GM12878 (cell line): ENCODE measurements around the gene APOE. TPM values are rescaled to one million over a fixed set of nuclear protein-coding genes. Genes with fewer than 3 reads are reported as not detected.

Experiments used
- ATAC-seq: fragments of 200-7000 bp; cut with Tn5 transposase; 3 replicates; pipeline ENCODE4 v1.9.1; 2020; ENCODE audit warnings: mild to moderate bottlenecking, moderate library complexity
- BruUV-seq: library from RNA; stranded (reverse); fragments of 400-500 nt; replicated peaks from 2 replicates; lab custom pipeline; 2021; lab: Mats Ljungman, UMichigan
- CTCF ChIA-PET: fragments of 300-600 bp; sonication (Branson Sonifier 250); formaldehyde crosslinking; extraction: SDS; loops from one replicate; lab custom pipeline; 2021; ENCODE audit warnings: inconsistent platforms; lab: Yijun Ruan, JAX
- POLR2A ChIA-PET: fragments of 350-600 bp; formaldehyde crosslinking; extraction: SDS; loops from one replicate; lab custom pipeline; 2021; ENCODE audit warnings: inconsistent platforms; lab: Charles Lee
- RAD21 ChIA-PET: fragments of 300-600 bp; sonication (Branson Sonifier 250); formaldehyde crosslinking; loops from one replicate; lab custom pipeline; 2023; ENCODE audit warnings: antibody characterized with exemption; ENCODE audit not compliant: unreplicated experiment; lab: Charles Lee
- SMC1A ChIA-PET: fragments of 300-600 bp; sonication (Branson Sonifier 250); formaldehyde crosslinking; loops from one replicate; lab custom pipeline; 2023; ENCODE audit not compliant: unreplicated experiment, uncharacterized antibody; lab: Charles Lee
- DNase-seq: peaks from one replicate; pipeline ENCODE4 v3.0.0-alpha.2; 2011; ENCODE audit warnings: low read depth, low spot score
- FAIRE-seq: peaks from 3 replicates; lab custom pipeline; 2011; peaks lifted over from hg19 to GRCh38; lab: Jason Lieb, UNC
- H2AFZ ChIP-seq: 2 replicates; pipeline ENCODE4 v1.6.0; 2011; ENCODE audit warnings: low read depth, low read length, control low read depth; ENCODE audit not compliant: control insufficient read depth
- H3K27ac ChIP-seq: 2 replicates; pipeline ENCODE4 v1.5.1; 2011; ENCODE audit warnings: control low read depth; ENCODE audit not compliant: control insufficient read depth, insufficient read depth
- H3K27me3 ChIP-seq, 2 experiments: replicated peaks in 1 of 2; 2 replicates each; pipeline versions ENCODE4 v1.6.0 to v1.6.1; 2011; ENCODE audit warnings: low read length in 1 of 2; ENCODE audit not compliant: control insufficient read depth in 2 of 2, insufficient read depth in 2 of 2
- H3K36me3 ChIP-seq, 2 experiments: 2 replicates each; pipeline ENCODE4 v1.5.1; 2011; ENCODE audit warnings: low read length in 1 of 2; ENCODE audit not compliant: control insufficient read depth in 2 of 2, insufficient read depth in 2 of 2
- H3K4me1 ChIP-seq: 2 replicates; pipeline ENCODE4 v1.6.1; 2011; ENCODE audit warnings: mild to moderate bottlenecking, low read length, moderate library complexity, mixed read lengths; ENCODE audit not compliant: control insufficient read depth, insufficient read depth
- H3K4me2 ChIP-seq: 2 replicates; pipeline ENCODE4 v1.6.0; 2011; ENCODE audit warnings: control low read depth; ENCODE audit not compliant: control insufficient read depth, insufficient read depth
- H3K4me3 ChIP-seq: fragments of 200-600 bp; sonication (generic); 2 replicates; pipeline ENCODE4 v1.5.1; 2016
- H3K79me2 ChIP-seq: 2 replicates; pipeline ENCODE4 v1.6.0; 2011; ENCODE audit warnings: low read length; ENCODE audit not compliant: control insufficient read depth, insufficient read depth
- H3K9ac ChIP-seq: 2 replicates; pipeline ENCODE4 v1.8.0; 2011; ENCODE audit warnings: low read length, control low read depth, mixed read lengths; ENCODE audit not compliant: control insufficient read depth, insufficient read depth
- H3K9me3 ChIP-seq: replicated peaks from 3 replicates; pipeline ENCODE4 v1.5.1; 2011; ENCODE audit warnings: mild to moderate bottlenecking, low read length; ENCODE audit not compliant: control insufficient read depth, insufficient read depth
- H4K20me1 ChIP-seq: 2 replicates; pipeline ENCODE4 v1.6.0; 2011; ENCODE audit not compliant: control insufficient read depth, insufficient read depth
- CBFB ChIP-seq: IDR thresholded peaks from 2 replicates; pipeline ENCODE4 v1.6.1; 2016; ENCODE audit warnings: antibody characterized with exemption, low read depth
- CEBPB ChIP-seq, 2 experiments: fragments of 150-350 bp in 1 of 2; IDR thresholded peaks; 2 replicates each; pipeline ENCODE4 v1.6.1; 2012 to 2014; ENCODE audit warnings: low read depth in 2 of 2, low read length in 2 of 2, borderline replicate concordance in 1 of 2, inconsistent platforms in 1 of 2
- EP300 ChIP-seq, 2 experiments: fragments of 150-350 bp in 1 of 2; IDR thresholded peaks; 2 replicates each; pipeline ENCODE4 v1.6.1; 2011 to 2012; ENCODE audit warnings: low read depth in 2 of 2, low read length in 2 of 2, borderline replicate concordance in 1 of 2, improper control_type of control experiment in 1 of 2, inconsistent platforms in 1 of 2; ENCODE audit not compliant: control insufficient read depth in 1 of 2
- HCFC1 ChIP-seq: fragments of 150-350 bp; IDR thresholded peaks from 2 replicates; pipeline ENCODE4 v1.6.1; 2014; ENCODE audit warnings: low read length
- NFIC ChIP-seq: IDR thresholded peaks from 2 replicates; pipeline ENCODE4 v1.6.1; 2012; ENCODE audit warnings: low read depth, mild to moderate bottlenecking, inconsistent platforms, low read length, moderate library complexity
- RCOR1 ChIP-seq: conservative IDR thresholded peaks from 2 replicates; pipeline ENCODE4 v1.6.1; 2012; ENCODE audit warnings: low read depth, low read length, improper control_type of control experiment
- SMAD1 ChIP-seq: fragments of 450-650 bp; IDR thresholded peaks from 2 replicates; pipeline ENCODE4 v1.6.1; 2018; ENCODE audit warnings: mild to moderate bottlenecking, low read depth; ENCODE audit not compliant: partially characterized antibody
- SPI1 ChIP-seq: IDR thresholded peaks from 2 replicates; pipeline ENCODE4 v1.6.1; 2011; ENCODE audit warnings: low read depth, mild to moderate bottlenecking, low read length, moderate library complexity, borderline replicate concordance; ENCODE audit not compliant: insufficient read depth
- TARDBP ChIP-seq: IDR thresholded peaks from 2 replicates; pipeline ENCODE4 v1.6.1; 2016; ENCODE audit warnings: borderline replicate concordance
- ZNF274 ChIP-seq: IDR thresholded peaks from one replicate; pipeline ENCODE4 v1.8.0; 2011; ENCODE audit not compliant: insufficient read length, insufficient read depth
- ZZZ3 ChIP-seq: IDR thresholded peaks from 2 replicates; pipeline ENCODE4 v1.6.1; 2011; ENCODE audit warnings: low read depth; ENCODE audit not compliant: control insufficient read depth, insufficient read length
- WGBS: methylation state at CpG from one replicate; pipeline ENCODE4 v1.1.6; 2016; ENCODE audit warnings: low lambda C conversion rate; ENCODE audit not compliant: insufficient replicate concordance, insufficient coverage; ENCODE audit errors: missing lambda C conversion rate; 5-methylcytosine and 5-hydroxymethylcytosine counted together
- in situ Hi-C: fragments of 300-500 bp; cut with MboI; formaldehyde crosslinking; loops from 9 replicates; pipeline ENCODE4 v1.14.3; 2018; ENCODE audit warnings: mixed read lengths
- intact Hi-C: fragments of 100-400 bp; cut with micrococcal nuclease; formaldehyde crosslinking; loops from one replicate; pipeline ENCODE4 v1.14.2; 2022; ENCODE audit not compliant: unreplicated experiment
- polyA plus RNA-seq, 11 experiments: library from polyadenylated mRNA; depleted of rRNA in 4 of 11; unstranded in 6 of 11; stranded (reverse) in 5 of 11; fragments of >200 nt; fragmentation: Nextera tagmentation in 4 of 11; fragmentation: Illumina TruSeq in 1 of 11; extraction: Ambion mirVana in 4 of 11; extraction: Trizol in 1 of 11; gene quantifications; 1 replicate in 1 of 11; 2 replicates in 10 of 11; pipeline versions ENCODE4 v1.2.1 to v1.2.3, GENCODE V29; 2011 to 2016; ENCODE audit warnings: inconsistent platforms in 2 of 11, missing spikeins in 2 of 11, low read depth in 1 of 11
- total RNA-seq, 4 experiments: library from RNA; depleted of rRNA in 3 of 4; stranded (reverse); fragments of >200 nt in 3 of 4; fragmentation: Illumina TruSeq in 1 of 4; extraction: Trizol in 1 of 4; gene quantifications; 2 replicates each; pipeline versions ENCODE4 v1.2.1 to v1.2.3, GENCODE V29; 2013 to 2021
- TF ChIP-seq, protein P1 (sequence below): IDR thresholded peaks from 2 replicates; pipeline ENCODE4 v1.6.1; 2012; ENCODE audit warnings: low read length, inconsistent platforms
- TF ChIP-seq, protein P2 (sequence below): IDR thresholded peaks from 2 replicates; pipeline ENCODE4 v1.6.1; 2012; ENCODE audit warnings: low read depth, low read length, improper control_type of control experiment
- TF ChIP-seq, protein P3 (sequence below): fragments of 450-650 bp; conservative IDR thresholded peaks from 2 replicates; pipeline ENCODE4 v1.6.1; 2017; ENCODE audit warnings: mild to moderate bottlenecking, moderate library complexity

APOE gene
- total and polyA plus RNA-seq, 10 of the 15 experiments (the other 5 are each of a cell fraction or from before 2014, with no cell fraction given) = 0.22 to 3.7 (median 0.44) TPM; not detected in 4

DNA sequence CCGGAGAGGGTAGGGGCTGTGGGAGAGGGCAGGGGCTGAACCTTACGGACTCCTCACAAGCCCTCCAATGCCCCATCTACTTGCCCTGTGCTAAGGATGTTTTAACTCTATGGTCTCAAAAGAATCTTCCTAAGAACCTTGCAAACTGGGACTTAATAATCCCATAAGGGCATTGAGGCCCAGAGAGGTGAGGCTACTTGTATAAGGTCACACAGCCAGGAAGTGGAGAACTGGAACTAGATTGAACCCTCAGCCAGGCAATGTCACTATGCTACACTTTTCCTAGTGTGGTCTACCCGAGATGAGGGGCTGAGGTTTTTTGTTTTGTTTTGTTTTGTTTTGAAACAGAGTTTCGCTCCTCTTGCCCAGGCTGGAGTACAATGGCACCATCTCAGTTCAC lies 25.9 kb downstream of the APOE start:
- no peaks in the 10 kb centered on the region for H3K9me3 ChIP-seq
- TF ChIP-seq CEBPB (IDR thresholded peaks at IDR 0.05; ENCODE audit: borderline replicate concordance in 1 of 2, low read depth in 2 of 2, low read length in 2 of 2) = no peak
- TF ChIP-seq SMAD1 = no peak
- TF ChIP-seq, protein P1, sequence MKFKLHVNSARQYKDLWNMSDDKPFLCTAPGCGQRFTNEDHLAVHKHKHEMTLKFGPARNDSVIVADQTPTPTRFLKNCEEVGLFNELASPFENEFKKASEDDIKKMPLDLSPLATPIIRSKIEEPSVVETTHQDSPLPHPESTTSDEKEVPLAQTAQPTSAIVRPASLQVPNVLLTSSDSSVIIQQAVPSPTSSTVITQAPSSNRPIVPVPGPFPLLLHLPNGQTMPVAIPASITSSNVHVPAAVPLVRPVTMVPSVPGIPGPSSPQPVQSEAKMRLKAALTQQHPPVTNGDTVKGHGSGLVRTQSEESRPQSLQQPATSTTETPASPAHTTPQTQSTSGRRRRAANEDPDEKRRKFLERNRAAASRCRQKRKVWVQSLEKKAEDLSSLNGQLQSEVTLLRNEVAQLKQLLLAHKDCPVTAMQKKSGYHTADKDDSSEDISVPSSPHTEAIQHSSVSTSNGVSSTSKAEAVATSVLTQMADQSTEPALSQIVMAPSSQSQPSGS = no peak
- no peak for TF ChIP-seq TARDBP
- TF ChIP-seq CBFB = no peak
- no peak for TF ChIP-seq NFIC
- TF ChIP-seq EP300 (IDR thresholded peaks at IDR 0.05; ENCODE audit: borderline replicate concordance in 1 of 2, control insufficient read depth in 1 of 2, low read depth in 2 of 2, low read length in 2 of 2) = no peak
- TF ChIP-seq ZNF274 = no peak
- TF ChIP-seq, protein P2, sequence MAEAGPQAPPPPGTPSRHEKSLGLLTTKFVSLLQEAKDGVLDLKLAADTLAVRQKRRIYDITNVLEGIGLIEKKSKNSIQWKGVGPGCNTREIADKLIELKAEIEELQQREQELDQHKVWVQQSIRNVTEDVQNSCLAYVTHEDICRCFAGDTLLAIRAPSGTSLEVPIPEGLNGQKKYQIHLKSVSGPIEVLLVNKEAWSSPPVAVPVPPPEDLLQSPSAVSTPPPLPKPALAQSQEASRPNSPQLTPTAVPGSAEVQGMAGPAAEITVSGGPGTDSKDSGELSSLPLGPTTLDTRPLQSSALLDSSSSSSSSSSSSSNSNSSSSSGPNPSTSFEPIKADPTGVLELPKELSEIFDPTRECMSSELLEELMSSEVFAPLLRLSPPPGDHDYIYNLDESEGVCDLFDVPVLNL = no peak
- TF ChIP-seq ZZZ3 = no peak
- no peak for TF ChIP-seq RCOR1
- TF ChIP-seq, protein P3, sequence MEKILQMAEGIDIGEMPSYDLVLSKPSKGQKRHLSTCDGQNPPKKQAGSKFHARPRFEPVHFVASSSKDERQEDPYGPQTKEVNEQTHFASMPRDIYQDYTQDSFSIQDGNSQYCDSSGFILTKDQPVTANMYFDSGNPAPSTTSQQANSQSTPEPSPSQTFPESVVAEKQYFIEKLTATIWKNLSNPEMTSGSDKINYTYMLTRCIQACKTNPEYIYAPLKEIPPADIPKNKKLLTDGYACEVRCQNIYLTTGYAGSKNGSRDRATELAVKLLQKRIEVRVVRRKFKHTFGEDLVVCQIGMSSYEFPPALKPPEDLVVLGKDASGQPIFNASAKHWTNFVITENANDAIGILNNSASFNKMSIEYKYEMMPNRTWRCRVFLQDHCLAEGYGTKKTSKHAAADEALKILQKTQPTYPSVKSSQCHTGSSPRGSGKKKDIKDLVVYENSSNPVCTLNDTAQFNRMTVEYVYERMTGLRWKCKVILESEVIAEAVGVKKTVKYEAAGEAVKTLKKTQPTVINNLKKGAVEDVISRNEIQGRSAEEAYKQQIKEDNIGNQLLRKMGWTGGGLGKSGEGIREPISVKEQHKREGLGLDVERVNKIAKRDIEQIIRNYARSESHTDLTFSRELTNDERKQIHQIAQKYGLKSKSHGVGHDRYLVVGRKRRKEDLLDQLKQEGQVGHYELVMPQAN = no peak
- TF ChIP-seq SPI1 = no peak
- TF ChIP-seq HCFC1 = no peak
- H2AFZ ChIP-seq = no peak overlapping the region
- POLR2A ChIA-PET = no interaction called here
- 66% methylated on average over 4 of the region's 4 CpGs for WGBS
- H3K36me3 ChIP-seq = no peaks in the 10 kb centered on the region
- no peak overlapping the region for H3K27ac ChIP-seq
- H3K4me1 ChIP-seq = no peaks in the 10 kb centered on the region
- H3K27me3 ChIP-seq = no peaks in the 10 kb centered on the region
- no peaks in the 10 kb centered on the region for H4K20me1 ChIP-seq
- RAD21 ChIA-PET = no interaction called here
- no peaks in the 10 kb centered on the region for H3K79me2 ChIP-seq
- intact Hi-C loops (no loop called here), in situ Hi-C loops (no loop called here)
- SMC1A ChIA-PET = no interaction called here
- H3K9ac ChIP-seq = no peak overlapping the region
- DNase-seq (no peak), FAIRE-seq (no peak), ATAC-seq (no peak)
- no peak overlapping the region for H3K4me3 ChIP-seq
- H3K4me2 ChIP-seq = no peak overlapping the region
- CTCF ChIA-PET = no interaction called here
- no TSS peak for BruUV-seq
